Right lobe of liver (tissue), 6 donors: ENCODE data around the gene IL1RN. TPM values are rescaled to one million over a fixed set of nuclear protein-coding genes. Genes with fewer than 3 reads are reported as not detected.
A peak's percentile ranks its signal among the peaks of the same experiment; 100 is the strongest.

Experiments used
- ATAC-seq, 4 donors: fragments of 200-7000 bp; cut with Tn5 transposase; one replicate each; pipeline ENCODE4 v1.9.1; 2020; ENCODE audit warnings: mild to moderate bottlenecking in 4 of 4, moderate library complexity in 4 of 4
- DNase-seq, 3 donors: peaks; one replicate each; pipeline ENCODE4 v3.0.0-alpha.2; 2020
- H3K27ac ChIP-seq, 3 donors: fragments of 200-600 bp; one replicate each; pipeline ENCODE4 v1.8.0; 2022
- H3K27me3 ChIP-seq, 2 donors: fragments of 200-600 bp; one replicate each; pipeline ENCODE4 v1.8.0; 2022
- H3K36me3 ChIP-seq, 4 donors: fragments of 200-600 bp; sonication (generic) in 1 of 4; one replicate each; pipeline versions ENCODE4 v1.5.1 to v1.8.0; 2017 to 2022; ENCODE audit warnings: control low read depth in 1 of 4
- H3K4me1 ChIP-seq, 4 donors: fragments of 200-600 bp; sonication (generic) in 1 of 4; one replicate each; pipeline versions ENCODE4 v1.5.1 to v1.8.0; 2017 to 2022; ENCODE audit warnings: control low read depth in 1 of 4
- H3K4me3 ChIP-seq, 3 donors: fragments of 200-600 bp; one replicate each; pipeline ENCODE4 v1.8.0; 2022
- H3K9me3 ChIP-seq, 4 donors: fragments of 200-600 bp; sonication (generic) in 1 of 4; one replicate each; pipeline versions ENCODE4 v1.5.1 to v1.8.0; 2017 to 2022; ENCODE audit warnings: control low read depth in 1 of 4
- CTCF ChIP-seq, 4 donors: fragments of 200-600 bp in 3 of 4; fragments of 450-650 bp in 1 of 4; IDR thresholded peaks; one replicate each; pipeline versions ENCODE4 v1.5.1 to v1.8.0; 2016 to 2022; ENCODE audit warnings: antibody characterized with exemption in 4 of 4, mild to moderate bottlenecking in 2 of 4
- POLR2A ChIP-seq: fragments of 450-650 bp; IDR thresholded peaks from one replicate; pipeline ENCODE4 v1.6.1; 2017; ENCODE audit warnings: antibody characterized with exemption, mild to moderate bottlenecking
- WGBS: methylation state at CpG from one replicate; pipeline ENCODE4 v1.1.6; 2018; ENCODE audit warnings: low coverage, low lambda C conversion rate; ENCODE audit not compliant: insufficient coverage; ENCODE audit errors: missing lambda C conversion rate; 5-methylcytosine and 5-hydroxymethylcytosine counted together
- intact Hi-C, 2 donors: fragments of 100-400 bp; cut with DNase I; formaldehyde crosslinking; loops; one replicate each; pipeline versions ENCODE4 v1.11.2 to v1.14.1; 2022
- long read RNA-seq: library from polyadenylated mRNA; unstranded; transcript quantifications from one replicate; pipeline ENCODE4 v2.0.0, GENCODE V29; 2019
- total RNA-seq, 6 experiments: library from RNA; depleted of rRNA in 2 of 6; stranded (reverse); fragments of >200 nt in 2 of 6; fragmentation: NEBNext Ultra II Directional in 3 of 6; extraction: Animal tissue kit (Norgen Biotek cat#: 25700) in 3 of 6; gene quantifications; one replicate each; pipeline versions ENCODE4 v1.1.0 to v1.2.4, GENCODE V29; 2016 to 2023
- donor health status: DM: no; HTN: yes; CAD: no.
- donor health status: DM: no; HTN: no; CAD: no.
- donor health status: DM: no; HTN: no; CAD: no.
- donor health status: DM: no; HTN: yes; CAD: no.
- donor health status: DM: no; HTN: yes; CAD: no.

IL1RN gene
- 10 to 100 TPM; 14.5 to 98.1 (median 43.9) TPM for total RNA-seq
- long read RNA-seq, partial matches to known transcripts, result 0 of 3 reads
- long read RNA-seq, other reads (novel, unspliced or antisense), result 3 of 3 reads

DNA sequence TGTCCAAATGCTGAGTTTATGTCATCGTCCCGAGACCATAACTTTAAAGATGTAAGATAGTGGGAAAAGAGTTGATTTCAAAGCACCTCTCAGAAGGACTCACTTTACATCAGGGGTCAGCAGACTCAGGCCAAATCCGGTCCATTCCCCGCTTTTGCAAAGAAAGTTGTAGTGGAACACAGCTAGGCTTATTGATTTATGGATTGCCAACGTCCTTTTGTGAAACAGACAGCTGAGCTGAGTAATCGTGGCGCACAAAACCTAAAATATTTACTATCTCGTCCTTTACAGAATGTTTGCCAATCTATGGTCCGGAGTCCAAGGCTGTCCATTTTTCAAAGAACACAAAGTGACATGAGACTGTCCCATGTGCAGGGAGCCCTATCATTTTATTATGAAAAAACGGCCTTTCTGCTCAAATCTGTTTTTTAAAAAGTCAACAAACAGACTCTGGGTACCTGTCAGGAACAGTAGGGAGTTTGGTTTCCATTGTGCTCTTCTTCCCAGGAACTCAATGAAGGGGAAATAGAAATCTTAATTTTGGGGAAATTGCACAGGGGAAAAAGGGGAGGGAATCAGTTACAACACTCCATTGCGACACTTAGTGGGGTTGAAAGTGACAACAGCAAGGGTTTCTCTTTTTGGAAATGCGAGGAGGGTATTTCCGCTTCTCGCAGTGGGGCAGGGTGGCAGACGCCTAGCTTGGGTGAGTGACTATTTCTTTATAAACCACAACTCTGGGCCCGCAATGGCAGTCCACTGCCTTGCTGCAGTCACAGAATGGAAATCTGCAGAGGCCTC lies at the start of gene IL1RN:
TSS of gene IL1RN (plus strand) at position 754 of the 801 bp plus-strand sequence. CDS start at position 781, 27 bp downstream.
- 22% methylated on average over 16 of the region's 16 CpGs for WGBS
- Histone ChIP-seq H3K27ac (peak within 1 kb of the TSS; percentile 97 to 99 (median 98)), H3K27me3 (no peaks in the 10 kb centered on the region), H3K9me3 (no peaks in the 10 kb centered on the region), H3K36me3 (peaks cover 0 to 26% (median 8%) of the 10 kb centered on the region in 4 donors), H3K4me3 (peak within 1 kb of the TSS; percentile 63 to 69 (median 65)), H3K4me1 (peaks cover 0 to 32% (median 13%) of the 10 kb centered on the region in 4 donors)
- DNase-seq (peak; percentile 65 to 74 (median 71)), ATAC-seq (peak; percentile 48 to 75 (median 54))
- intact Hi-C loops, result no loop called here
- TF ChIP-seq POLR2A, result peak; percentile 87
- no peak for TF ChIP-seq CTCF (IDR thresholded peaks at IDR 0.05)

DNA sequence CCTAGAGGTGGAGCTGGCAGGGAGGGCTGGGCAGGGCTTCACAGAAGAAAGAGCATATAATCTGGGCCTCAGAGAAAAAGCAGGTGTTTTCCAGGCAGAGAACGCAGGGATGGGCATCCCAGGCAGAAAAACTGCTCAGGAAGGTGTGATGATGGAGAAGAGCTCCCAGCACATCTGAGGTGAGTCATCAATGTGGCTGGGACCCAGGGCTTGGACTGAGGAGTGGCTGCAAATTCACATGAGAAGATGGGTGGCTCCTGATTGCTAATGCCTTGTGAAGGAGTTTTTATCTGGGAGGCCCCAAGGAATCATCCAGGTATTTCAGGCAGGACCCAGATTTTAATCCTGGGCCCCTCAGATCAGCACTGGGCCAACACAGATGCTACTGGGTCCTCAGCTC lies 49.5 kb upstream of the IL1RN start:
- Histone ChIP-seq H3K27ac (peak overlapping the region; percentile 29 to 60 (median 37)), H3K36me3 (no peaks in the 10 kb centered on the region), H3K4me3 (no peak overlapping the region), H3K4me1 (peaks cover 0 to 6% (median 0%) of the 10 kb centered on the region in 4 donors), H3K9me3 (no peaks in the 10 kb centered on the region), H3K27me3 (no peaks in the 10 kb centered on the region)
- DNase-seq (peak in 1 of 3 donors; percentile 47), ATAC-seq (peak in 1 of 4 donors; percentile 54)
- 80% methylated on average over 1 of the region's 1 CpG for WGBS
- intact Hi-C loops, result no loop called here
- TF ChIP-seq POLR2A, result no peak
- TF ChIP-seq CTCF (IDR thresholded peaks at IDR 0.05), result no peak

- no peak for TF ChIP-seq CTCF (IDR thresholded peaks at IDR 0.05)
- TF ChIP-seq POLR2A, result no peak
- DNase-seq (peak in 2 of 3 donors; percentile 50 to 57), ATAC-seq (peak; percentile 70 to 79 (median 79))
- H3K4me1 ChIP-seq, result peaks cover 0 to 6% (median 0%) of the 10 kb centered on the region in 4 donors
- no peak overlapping the region for H3K4me3 ChIP-seq
- H3K36me3 ChIP-seq, result no peaks in the 10 kb centered on the region
- H3K27ac ChIP-seq, result peak overlapping the region; percentile 29 to 60 (median 37)
- no peaks in the 10 kb centered on the region for H3K9me3 ChIP-seq
- intact Hi-C loops, result no loop called here
- 35% methylated on average over 6 of the region's 6 CpGs for WGBS
- H3K27me3 ChIP-seq, result no peaks in the 10 kb centered on the region
Observed at GRCh38 chr2:113078350-113078839, 49.0 kb upstream of the IL1RN start.

GRCh38 chr2:113079131-113079530 lies 48.3 kb upstream of the IL1RN start:
- peaks cover 0 to 6% (median 0%) of the 10 kb centered on the region in 4 donors for H3K4me1 ChIP-seq
- H3K27ac ChIP-seq, result peak overlapping the region in 1 of 3 donors; percentile 24
- no peaks in the 10 kb centered on the region for H3K9me3 ChIP-seq
- H3K36me3 ChIP-seq, result no peaks in the 10 kb centered on the region
- no peaks in the 10 kb centered on the region for H3K27me3 ChIP-seq
- 80% methylated on average over 4 of the region's 4 CpGs for WGBS
- TF ChIP-seq CTCF (IDR thresholded peaks at IDR 0.05) (no peak), POLR2A (no peak)
- DNase-seq, result no peak
- intact Hi-C loops, result no loop called here
- no peak for ATAC-seq
- H3K4me3 ChIP-seq, result no peak overlapping the region
